ENCODE data around the gene NTNG1.

The NTNG1 gene

DNA sequence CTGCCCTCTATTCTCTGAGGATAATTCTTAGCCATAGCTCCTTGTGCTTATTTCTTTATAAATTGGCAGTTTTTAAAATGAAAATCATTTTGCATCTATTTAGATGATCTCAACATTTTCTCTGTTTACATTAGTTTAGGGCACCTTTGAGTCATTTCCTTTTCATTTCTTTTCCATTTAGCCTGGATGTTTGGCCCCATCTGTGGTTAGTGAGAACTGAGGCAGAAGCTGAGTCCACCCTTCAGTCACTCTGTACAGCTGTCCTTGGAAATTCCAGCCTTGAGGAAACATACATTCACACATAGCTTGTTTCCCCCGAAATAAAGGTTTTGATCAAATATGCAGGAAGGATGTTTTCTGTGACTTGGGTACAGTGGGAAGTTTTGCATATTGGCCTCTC is 123.7 kb downstream of the NTNG1 start:
- DNase-seq, result no peak

DNA sequence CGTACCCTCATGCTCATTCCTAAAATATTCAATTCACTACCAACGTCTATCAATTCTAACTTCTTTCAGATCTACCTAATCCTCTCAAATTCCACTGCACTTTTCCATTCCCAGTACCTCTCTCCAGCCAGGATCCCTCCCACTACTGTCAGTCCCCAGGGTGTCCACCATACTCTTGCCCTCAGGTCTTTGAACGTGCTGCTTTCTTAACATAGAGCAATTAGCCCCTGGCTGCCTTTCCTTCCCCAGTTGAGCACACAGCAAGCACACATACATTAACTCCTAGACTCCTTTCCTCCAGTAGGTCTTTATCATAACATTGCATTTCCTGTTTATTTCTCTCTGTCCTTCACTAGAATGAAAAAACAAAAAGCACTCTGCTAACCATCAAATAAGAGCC is 126.7 kb downstream of the NTNG1 start:
- no peak for DNase-seq

DNA sequence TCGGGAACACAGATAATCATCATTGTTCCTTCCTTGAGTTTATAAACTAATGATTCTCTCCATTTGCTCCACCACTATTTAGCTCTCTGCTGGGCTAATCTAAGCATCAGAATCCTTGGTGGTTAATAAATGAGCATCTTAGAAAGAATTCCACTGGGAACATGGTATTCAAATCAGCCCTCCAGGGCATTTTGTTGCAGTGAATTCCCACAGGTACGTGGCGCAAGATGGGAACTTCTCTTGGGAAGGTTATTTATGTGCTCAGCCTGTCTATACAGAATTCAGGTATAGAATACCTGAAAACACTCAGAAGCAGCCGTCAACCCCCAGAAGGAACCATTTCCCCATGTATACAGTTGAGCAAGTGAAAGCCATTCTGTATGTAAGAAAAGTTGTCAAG is 131.5 kb downstream of the NTNG1 start:
- no peak for DNase-seq

DNA sequence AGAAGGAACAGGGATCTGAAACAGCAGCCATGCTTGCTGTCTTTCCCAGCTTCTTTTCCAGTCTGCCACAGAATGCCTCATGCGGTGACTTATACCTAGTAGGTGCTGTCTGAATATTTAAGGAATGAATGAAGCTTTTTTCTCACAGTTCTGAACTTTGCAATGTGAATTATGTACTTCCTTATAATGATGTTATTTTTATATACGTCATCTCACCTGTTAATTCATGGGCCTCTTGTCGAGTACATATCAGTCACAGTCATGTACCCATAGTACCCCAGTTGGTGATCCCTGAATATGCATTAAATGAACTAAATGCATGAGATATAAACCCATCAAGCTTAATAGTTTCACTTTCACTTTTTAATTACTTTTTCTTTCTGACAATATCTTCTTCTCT is 132.7 kb downstream of the NTNG1 start:
- DNase-seq, result no peak

DNA sequence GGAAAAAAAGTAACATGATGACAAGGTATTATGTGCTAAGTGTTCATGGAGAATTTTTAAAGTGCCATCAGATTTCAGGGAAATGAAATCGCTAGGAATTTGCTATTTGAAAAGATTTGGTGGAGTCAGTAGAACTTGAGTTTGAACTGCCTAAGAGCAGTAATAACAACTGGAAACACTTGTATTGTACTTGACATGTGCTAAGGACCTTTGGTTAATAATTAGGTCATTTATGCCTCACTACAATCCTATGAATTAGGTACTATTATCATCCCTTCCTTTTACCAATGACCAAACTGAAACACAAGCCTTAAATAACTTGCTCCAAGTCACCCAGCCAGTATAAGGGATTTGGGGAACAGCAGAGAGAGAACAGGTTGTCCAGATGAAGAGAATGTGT is 133.4 kb downstream of the NTNG1 start:
- DNase-seq, result no peak

DNA sequence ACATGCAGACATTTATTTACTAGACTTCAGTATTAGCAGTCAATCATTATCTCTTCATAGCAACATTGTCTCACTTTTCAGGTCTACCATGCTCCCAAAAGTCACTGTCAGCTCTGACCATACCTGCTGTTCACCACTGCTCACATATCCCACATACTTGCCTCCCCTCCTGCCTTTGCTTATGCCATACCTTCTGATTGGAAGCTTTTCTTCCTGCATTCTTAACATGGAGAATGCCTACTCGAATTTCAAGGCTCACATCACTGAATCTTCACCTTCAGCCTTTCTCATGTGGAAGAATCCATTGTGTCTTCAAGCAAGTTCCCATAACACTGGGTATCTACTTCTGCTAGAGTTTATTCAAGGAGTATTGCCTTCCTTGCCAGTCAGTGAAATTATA is 135.4 kb downstream of the NTNG1 start:
- DNase-seq, result no peak

DNA sequence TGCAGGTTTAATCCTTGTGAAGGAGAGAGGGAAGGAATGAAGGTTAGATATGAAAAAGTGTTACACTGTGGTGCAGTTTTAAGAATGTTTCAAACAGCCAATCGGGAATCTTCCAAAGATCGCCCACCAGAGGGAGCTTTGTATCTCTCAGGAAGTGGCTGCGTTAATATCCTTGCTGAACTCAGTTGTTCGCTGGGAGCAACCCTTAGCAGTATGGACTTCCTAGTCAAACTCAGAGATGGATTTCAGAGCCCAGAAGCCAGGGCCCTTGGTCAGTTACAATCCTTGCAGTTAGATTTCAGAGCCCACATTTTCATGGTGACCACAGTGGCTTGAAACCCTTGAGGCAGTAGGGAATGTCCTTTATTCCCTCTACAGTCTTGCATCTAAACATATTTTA is 136.2 kb downstream of the NTNG1 start:
- DNase-seq, result no peak

DNA sequence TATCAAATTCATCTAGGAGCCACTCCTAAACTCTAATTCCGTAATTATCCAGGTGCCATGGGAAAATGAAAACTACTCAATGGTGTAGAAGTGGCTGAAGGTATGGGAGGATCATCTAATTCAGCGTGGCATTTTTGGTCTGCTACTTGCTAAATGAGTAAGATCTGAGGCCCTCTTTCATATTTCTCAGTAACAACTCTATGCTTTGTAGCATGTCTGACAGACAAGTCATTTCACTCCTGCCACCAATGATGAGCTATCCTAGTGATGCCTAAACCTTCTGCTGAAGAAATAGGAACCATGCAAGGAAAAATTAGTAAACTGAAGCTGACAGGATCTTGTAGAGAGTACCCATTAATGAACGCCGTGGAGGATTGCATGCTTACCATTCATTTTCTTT is 145.3 kb downstream of the NTNG1 start:
- DNase-seq, result no peak

DNA sequence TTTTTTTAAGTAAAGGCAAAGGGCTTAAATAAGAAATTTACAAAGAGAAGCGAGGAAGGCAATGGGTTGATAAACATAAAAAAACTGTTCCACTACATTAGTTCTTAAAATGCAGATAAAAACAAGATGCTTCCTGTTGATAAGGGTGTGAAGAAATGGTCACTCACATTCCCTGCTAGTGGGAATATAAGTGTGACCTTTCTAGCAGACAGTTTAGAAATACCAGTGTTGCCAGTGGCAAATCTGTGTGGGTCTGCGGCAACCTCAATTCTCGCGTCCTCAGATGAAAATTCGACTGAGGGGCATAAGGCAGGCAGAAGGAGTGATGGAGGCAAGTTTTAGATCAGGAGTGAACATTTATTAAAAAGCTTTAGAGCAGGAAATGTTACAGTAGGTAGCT is 151.1 kb downstream of the NTNG1 start:
- DNase-seq, result no peak

DNA sequence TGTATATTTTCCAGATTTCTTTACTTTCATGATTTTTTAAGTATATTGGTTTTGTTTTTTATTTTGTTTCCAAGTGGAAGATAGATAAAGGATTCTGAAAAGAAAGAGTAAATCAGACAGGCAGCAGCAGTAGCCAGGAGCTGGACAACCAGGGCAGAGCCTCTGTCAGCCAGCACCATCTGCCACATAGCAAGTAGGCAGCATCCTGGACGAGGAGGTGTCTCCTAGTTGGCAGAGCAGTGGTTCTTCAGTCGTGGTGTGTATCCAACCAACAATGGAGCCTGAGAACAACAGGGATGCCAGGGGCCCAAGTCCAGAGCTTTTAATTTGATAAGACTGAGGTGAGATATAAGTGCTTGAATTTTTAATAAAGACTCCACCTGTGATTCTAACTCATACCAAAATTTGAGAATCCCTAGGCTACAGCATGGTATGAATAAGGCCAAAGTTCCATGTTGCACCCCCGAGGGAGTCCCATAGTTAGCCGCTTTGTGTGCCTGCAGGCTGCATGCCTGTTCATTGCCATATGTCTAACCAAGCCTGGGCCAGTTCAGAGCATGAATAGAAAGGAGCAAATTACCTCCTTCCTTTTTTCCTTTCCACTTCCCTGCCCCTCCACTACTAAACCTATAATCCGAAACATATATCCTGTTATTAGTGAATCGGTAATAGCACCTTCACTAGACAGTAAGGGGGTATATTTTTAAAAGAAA is 153.2 kb downstream of the NTNG1 start:
- DNase-seq, result no peak

DNA sequence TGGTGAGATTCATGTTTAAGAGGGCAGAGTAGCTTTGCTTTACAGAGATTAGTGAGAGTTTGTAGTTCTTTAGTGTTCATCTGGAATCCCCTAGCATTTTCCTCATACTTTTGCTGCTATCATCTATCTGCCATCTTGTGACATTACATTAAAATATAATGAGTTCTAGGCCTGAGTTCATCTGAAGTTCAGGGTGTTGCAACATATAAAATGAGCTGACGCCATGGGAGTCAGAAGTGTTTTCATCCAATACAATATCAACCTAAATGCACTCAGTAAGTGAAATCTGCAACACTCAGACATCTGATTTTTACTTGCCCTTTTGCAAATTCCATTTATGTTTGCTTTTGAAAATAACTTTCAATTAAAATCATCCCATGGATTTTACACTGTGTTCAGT is 153.8 kb downstream of the NTNG1 start:
- DNase-seq, result no peak

DNA sequence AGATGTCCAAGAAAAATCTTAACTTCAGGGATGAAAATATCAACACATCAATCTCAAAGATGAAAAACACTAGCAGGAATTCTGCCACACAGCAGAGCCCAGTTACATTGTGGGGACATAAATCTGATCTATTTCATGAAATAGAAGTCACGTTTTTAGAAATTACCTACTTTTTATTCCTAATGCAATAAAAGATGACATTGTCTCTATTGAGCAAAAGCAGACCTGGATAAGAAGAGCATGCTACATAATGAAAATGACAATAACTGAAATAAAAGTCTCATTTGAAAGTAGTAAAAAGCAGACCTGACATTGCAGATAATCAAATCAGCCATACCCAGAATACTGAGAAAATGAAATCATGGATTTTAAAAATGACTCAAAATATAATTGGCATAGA is 156.8 kb downstream of the NTNG1 start:
- DNase-seq, result no peak

DNA sequence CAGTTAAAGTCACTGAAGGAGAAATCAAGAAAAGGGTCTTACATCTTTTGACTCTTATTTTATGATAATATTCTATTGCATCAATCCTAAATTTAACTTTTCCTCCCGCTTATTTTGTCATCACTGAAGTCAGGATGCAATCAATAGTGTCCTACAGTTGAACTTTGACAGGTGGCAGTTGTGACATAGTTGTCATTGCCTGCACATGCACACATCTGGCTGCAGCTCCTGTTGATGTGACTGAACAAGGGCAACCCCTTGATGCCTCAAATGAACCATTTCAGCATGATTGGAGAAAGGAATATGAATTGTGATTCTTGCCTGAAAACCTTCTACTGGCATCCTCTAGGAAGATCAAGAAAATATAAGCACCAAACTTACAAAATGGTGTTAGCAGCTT is 157.7 kb downstream of the NTNG1 start:
- DNase-seq, result no peak

DNA sequence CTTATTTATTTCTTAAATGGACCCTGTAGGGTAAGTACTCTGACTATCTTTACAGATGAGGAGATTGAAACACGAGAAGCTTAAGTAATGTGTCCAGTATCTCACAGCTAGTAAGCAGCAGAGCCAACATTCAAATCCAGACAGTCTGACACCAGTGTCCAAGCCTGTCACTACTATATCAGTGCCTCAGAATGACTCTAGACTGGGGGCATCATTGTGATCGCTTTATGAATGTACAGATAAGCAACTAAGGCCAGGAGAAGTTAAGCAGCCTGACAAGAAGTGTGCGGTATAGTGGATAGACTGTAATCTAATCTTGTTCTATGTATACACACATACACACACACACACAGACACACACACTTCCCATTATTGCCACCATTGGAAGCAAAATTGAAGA is 158.7 kb downstream of the NTNG1 start:
- no peak for DNase-seq

DNA sequence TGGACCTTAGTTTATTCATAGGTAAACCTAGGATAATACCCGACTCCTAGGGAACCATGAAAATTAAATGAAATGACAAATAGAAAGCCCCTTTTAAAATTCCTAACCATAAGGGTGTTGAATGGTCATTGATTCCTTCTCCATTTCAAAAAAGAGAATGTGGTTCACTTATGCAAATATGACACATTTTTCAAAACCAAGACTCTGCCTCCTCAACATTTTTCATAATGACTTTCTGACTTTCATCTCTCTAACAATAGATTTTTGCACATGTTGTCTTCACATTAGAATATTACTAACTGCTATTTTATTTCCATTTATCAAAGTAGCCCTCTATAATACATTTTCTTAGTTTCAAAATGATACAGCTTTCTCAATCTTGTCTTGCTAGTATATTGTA is 169.1 kb downstream of the NTNG1 start:
- DNase-seq, result no peak

DNA sequence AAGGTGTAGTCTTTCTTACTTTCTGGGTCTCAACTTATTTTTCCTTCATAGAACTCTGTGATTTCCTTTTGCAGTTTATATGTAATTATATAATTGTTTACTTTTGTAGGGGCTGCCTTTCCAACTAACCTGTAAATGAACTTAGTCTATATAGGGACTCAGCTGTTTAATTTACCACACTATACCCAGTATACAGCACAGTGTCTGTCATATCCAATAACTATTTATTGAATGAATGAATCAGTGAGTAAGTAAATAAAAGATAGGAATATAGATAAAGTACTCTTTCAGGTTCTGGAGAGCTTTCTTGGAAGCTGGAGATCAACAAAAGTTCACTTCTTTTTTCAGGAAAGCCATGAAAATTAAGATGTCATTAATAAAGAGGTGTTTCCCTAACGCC is 174.8 kb downstream of the NTNG1 start:
- DNase-seq, result no peak

DNA sequence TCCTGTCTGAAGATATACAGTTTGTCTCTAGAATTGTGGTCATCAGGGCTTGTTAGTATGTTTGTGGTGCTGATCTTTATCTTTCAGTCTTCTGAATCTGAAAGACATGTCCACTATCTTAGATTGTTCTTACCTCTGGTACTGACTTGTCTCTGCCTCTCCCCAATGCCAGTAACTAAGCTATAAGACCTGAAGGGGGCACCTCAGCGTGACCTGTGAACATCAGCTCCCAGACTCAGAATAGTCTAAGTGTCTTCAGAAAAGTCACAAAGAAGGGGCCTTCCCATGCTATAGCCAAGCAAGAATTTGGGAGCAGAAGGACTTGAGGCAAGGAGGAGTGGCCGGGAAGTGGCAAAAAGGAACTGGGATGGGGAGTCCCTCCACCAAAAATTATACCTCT is 178.1 kb downstream of the NTNG1 start:
- DNase-seq, result no peak

DNA sequence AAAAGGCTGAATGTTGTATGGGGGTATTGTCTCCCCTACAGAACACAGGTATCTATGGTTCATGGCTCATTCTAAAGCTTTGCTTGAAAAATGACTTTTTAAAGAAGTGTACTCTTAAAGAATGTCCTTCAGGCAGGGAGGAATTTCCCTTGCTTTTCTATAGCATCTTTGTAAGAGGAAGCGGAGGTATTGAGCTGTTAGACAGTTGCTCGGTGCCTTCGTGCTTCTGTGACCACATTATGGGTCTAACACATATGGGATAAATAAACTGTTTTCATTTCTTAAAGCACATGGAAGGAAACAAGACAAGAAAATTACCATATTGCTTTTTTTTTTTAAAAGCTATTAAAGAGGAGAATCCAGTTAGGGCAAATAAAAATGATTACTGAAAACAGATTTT is 182.9 kb downstream of the NTNG1 start:
- DNase-seq, result no peak

DNA sequence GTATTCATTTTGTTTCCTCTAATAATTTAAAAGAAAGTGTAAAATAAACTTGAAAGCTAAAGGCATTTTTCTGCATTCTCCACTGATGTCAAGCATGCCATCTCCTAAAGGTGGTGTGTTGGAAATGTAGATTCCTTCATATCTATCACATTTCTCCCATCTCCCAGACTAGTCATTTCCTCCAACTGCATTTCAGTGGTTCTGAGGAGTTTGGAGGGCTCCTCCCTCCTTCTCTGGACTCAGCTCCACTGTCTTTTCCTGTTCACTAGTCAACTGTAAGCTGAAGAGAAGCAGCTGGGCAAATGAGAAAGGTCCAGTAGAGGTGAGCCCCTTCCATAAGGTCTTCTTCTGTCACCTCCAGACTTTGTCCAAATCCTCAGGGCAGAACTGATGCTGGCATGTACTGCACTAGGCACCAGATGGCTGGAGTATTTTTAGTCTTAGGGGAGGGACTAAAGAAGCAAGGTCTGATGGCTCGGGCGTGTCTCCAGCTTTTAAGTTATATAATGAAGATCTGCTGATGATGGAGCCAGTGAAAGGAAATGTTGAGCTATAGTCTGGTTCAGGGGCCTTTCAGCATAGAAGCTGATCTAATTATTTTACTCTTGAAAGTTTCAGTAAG is 186.1 kb downstream of the NTNG1 start:
- DNase-seq, result no peak

DNA sequence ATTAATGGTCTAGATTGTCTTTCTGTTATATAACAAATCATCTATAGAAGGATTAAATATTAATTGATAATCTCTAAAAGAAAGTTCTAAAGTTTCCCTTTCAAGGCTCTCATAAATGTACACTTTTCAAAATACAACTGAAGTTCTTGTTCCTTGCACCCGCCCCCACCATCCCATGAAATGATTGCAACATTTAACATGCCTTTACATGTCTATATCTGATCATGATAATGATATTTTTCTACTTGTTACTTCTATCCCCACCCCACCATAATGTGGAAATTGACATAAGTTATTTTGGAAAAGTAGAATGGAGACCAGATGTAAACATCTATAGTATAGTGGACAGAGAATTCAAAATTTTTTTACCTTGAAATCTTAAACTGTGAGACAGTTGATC is 186.6 kb downstream of the NTNG1 start:
- no peak for DNase-seq

DNA sequence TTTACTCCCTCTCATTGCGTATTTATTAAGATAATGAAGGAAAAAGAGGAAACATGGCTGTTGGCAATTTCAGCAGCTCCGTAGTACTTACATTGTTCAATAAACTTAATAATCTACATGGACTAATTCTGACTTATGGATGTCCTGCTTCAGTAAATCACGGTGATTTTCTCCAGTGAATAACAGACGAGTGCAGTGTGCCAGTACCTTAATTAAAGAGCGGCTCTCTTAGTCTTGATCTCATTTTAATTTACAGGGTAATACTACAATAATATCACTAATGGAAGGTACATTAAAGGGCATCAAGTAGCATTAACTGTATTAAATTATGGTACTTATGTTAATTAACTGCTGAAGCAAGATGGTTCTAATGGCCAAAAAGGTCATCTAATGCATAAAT is 187.2 kb downstream of the NTNG1 start:
- no peak for DNase-seq

DNA sequence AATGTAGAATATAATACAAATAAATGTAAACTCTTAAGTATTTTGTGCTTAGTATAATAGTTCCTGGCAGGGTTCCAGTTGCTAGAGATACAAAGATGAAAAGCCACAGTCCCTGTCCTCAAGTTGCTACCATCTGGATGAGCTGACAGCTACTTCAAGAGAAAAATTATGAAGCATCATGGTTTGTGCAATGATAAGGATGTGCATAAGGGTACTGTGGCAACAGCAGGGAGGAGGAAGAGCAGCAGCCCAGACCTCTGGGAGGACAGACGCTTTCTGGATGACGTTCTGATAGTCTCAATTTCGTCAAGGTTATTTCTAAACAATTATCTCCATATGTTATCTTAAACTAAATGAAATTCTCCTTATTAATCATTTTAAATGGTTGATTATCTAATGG is 198.9 kb downstream of the NTNG1 start:
- no peak for DNase-seq

DNA sequence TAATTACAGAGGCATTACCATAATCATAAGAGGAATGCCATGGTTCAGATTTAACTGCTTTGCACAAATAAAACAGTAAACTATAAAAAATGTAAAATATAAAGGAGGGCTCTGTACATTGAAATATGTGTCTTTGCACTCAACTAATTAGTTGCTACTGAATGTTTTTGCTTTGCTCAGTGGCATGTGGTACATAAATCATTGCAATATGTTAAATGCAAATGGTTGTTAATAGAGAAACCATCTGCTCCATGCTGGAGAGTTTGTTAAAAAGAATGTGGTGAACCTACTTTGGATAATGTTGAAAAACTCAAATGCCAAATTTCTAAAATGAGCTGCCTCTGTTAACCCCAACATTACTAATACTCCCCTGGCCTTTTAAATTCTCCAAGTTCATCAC is 201.5 kb downstream of the NTNG1 start:
- no peak for DNase-seq

DNA sequence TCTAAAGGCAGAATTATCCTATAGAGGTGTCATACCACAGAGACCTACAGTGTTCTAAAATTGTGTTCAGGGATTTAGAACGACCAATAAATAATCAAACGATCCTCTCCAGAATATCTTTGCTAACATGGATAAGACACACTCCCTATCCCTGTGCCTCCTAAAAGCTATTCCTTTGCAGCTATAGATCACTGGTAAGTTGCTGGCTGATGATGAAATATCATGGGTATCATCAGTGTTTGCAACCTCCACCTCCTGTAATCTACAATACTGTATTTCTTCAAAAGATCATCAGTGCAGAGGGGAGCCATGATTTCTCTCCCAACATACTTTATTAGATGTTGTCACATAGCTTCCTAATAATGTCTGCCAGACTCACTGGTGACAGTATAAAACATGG is 201.9 kb downstream of the NTNG1 start:
- no peak for DNase-seq

DNA sequence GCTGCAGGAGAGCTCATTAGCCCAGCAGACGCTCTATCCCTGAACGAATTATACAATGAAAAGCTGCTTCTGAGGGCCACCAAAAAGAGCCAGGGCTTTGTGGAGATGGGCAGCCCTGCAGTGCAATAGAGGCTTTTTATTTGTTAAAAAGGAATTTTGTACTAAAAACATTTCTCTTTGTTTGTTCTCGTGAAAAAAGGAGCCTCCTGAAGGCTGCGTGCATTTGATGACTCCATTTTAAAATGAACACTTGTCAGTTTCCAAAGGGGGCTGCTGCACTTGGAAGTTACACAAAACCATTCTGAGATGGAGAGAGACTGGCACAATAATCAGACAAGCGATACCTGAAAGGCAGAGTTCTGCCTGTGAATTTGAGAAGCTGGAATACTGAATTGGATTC is 202.8 kb downstream of the NTNG1 start:
- DNase-seq, result no peak

All from CD4-positive, alpha-beta T cell treated with Interleukin-17A for 4 hours (primary cell).